Measurements from ENCODE around the gene SH3RF1. TPM values are rescaled to one million over a fixed set of nuclear protein-coding genes. Genes with fewer than 3 reads are reported as not detected.

The SH3RF1 gene
- total RNA-seq, 2 donors from 2014 or later: 37.6 to 68.8 TPM

DNA sequence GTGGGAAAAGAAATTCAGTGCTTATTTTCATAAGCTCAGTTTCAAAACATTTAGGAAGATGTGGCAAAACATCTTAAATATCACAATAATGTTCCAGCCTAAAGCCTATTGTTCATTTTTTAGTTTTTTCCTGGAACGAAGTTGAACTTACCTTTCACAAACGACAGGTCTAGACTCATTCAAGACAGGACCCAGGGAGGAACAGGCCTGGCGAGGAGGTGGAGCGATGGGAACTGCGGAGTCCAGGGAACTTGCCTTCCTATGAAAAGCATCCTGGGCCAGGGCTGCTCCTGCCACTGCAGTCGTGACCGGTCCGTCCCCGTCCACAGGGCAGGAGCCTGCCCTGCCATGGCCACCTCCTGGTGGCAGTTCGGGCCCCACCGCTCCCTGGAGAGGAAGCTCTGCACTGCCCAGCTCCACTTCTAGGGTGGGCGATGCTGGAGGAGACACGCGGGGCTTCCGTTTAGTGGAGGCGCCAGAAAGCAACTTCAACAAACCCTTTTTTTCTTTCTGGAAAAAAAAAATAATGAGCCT lies 164.0 kb downstream of the SH3RF1 start:
- Mint-ChIP-seq H3K4me3 (no peak overlapping the region), H3K36me3 (ENCODE audit: low read depth) (peaks cover 44% of the 10 kb centered on the region), H3K9me3 (no peaks in the 10 kb centered on the region), H3K4me1 (peaks cover 13% of the 10 kb centered on the region), H3K27me3 (ENCODE audit: insufficient read depth) (no peaks in the 10 kb centered on the region), H3K27ac (no peak overlapping the region)
- DNase-seq: peak; percentile 40
- Histone ChIP-seq H3K4me1 (ENCODE audit: control insufficient read depth, insufficient read depth, low read length) (peaks cover 4% of the 10 kb centered on the region), H3K9ac (ENCODE audit: extremely low read depth, low read length, poor library complexity, severe bottlenecking) (no peak overlapping the region), H3K27me3 (ENCODE audit: control insufficient read depth, insufficient read depth, low read length, poor library complexity, severe bottlenecking) (no peaks in the 10 kb centered on the region), H3K27ac (ENCODE audit: low read depth, low read length) (no peak overlapping the region), H3K36me3 (ENCODE audit: control insufficient read depth, insufficient read depth, low read length) (peaks cover 80% of the 10 kb centered on the region), H3K4me3 (ENCODE audit: low read length) (no peak overlapping the region), H3K9me3 (ENCODE audit: control insufficient read depth, low read length) (no peaks in the 10 kb centered on the region)
- WGBS, 2 experiments (ENCODE audit: insufficient coverage in 1 of 2, insufficient read length in 1 of 2): 95 to 96% methylated on average over 10 to 16 of the region's 16 CpGs
- TF ChIP-seq, protein P1, sequence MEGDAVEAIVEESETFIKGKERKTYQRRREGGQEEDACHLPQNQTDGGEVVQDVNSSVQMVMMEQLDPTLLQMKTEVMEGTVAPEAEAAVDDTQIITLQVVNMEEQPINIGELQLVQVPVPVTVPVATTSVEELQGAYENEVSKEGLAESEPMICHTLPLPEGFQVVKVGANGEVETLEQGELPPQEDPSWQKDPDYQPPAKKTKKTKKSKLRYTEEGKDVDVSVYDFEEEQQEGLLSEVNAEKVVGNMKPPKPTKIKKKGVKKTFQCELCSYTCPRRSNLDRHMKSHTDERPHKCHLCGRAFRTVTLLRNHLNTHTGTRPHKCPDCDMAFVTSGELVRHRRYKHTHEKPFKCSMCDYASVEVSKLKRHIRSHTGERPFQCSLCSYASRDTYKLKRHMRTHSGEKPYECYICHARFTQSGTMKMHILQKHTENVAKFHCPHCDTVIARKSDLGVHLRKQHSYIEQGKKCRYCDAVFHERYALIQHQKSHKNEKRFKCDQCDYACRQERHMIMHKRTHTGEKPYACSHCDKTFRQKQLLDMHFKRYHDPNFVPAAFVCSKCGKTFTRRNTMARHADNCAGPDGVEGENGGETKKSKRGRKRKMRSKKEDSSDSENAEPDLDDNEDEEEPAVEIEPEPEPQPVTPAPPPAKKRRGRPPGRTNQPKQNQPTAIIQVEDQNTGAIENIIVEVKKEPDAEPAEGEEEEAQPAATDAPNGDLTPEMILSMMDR (conservative IDR thresholded peaks at IDR 0.05): no peak

DNA sequence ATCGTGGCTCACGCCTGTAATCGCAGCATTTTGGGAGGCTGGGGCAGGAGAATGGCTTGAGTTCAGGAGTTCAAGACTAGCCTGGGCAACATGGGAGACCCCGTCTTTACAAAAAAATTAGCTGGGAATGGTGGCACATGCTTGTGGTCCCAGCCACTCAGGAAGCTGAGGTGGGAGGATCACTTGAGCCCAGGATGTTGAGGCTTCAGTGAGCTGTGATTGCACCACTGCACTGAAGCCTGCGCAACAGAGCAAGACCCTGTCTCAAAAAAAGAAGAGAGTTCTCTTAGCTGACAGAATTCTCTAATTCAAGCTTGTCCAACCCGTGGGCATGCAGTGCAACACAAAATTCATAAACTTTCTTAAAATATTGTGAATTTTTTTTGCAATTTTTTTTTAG lies 165.1 kb downstream of the SH3RF1 start:
- WGBS, 2 experiments (ENCODE audit: insufficient coverage in 1 of 2, insufficient read length in 1 of 2): 94 to 100% methylated on average over 5 of the region's 6 CpGs
- TF ChIP-seq, protein P1 (conservative IDR thresholded peaks at IDR 0.05): no peak
- Mint-ChIP-seq H3K27me3 (ENCODE audit: insufficient read depth) (no peaks in the 10 kb centered on the region), H3K36me3 (ENCODE audit: low read depth) (peaks cover 38% of the 10 kb centered on the region), H3K27ac (no peak overlapping the region), H3K4me3 (no peak overlapping the region), H3K9me3 (no peaks in the 10 kb centered on the region), H3K4me1 (peaks cover 23% of the 10 kb centered on the region)
- H3K27me3 ChIP-seq (ENCODE audit: control insufficient read depth, insufficient read depth, low read length, poor library complexity, severe bottlenecking): no peaks in the 10 kb centered on the region
- peaks cover 70% of the 10 kb centered on the region for H3K36me3 ChIP-seq (ENCODE audit: control insufficient read depth, insufficient read depth, low read length)
- H3K4me3 ChIP-seq (ENCODE audit: low read length): no peak overlapping the region
- H3K9ac ChIP-seq (ENCODE audit: extremely low read depth, low read length, poor library complexity, severe bottlenecking): no peak overlapping the region
- no peaks in the 10 kb centered on the region for H3K9me3 ChIP-seq (ENCODE audit: control insufficient read depth, low read length)
- peaks cover 12% of the 10 kb centered on the region for H3K4me1 ChIP-seq (ENCODE audit: control insufficient read depth, insufficient read depth, low read length)
- no peak overlapping the region for H3K27ac ChIP-seq (ENCODE audit: low read depth, low read length)
- DNase-seq: no peak

DNA sequence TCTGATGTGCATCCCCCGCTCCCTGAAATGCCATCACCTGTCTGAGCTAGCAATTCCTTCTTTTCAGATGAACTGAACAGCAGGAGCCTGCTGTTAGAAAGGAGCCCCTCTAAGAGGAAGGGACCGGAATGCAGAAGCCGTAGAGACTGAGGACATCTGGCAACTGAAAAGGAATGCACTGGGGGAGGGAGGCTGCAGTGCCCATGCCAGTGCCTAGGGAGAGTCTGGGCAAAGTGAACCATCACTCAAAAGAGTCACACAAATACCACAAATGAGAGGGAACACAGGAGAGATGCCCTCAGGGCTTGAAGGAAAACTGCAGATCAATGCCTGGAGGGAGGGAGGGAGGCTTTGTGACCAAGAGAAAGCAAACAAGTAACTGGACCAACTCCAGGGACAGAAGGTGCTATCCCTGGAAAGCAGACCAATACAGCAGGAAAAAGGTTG lies 166.8 kb downstream of the SH3RF1 start:
- Histone ChIP-seq H3K27ac (ENCODE audit: low read depth, low read length) (no peak overlapping the region), H3K36me3 (ENCODE audit: control insufficient read depth, insufficient read depth, low read length) (peaks cover 66% of the 10 kb centered on the region), H3K4me1 (ENCODE audit: control insufficient read depth, insufficient read depth, low read length) (peaks cover 17% of the 10 kb centered on the region), H3K4me3 (ENCODE audit: low read length) (no peak overlapping the region), H3K9me3 (ENCODE audit: control insufficient read depth, low read length) (no peaks in the 10 kb centered on the region), H3K9ac (ENCODE audit: extremely low read depth, low read length, poor library complexity, severe bottlenecking) (no peak overlapping the region), H3K27me3 (ENCODE audit: control insufficient read depth, insufficient read depth, low read length, poor library complexity, severe bottlenecking) (no peaks in the 10 kb centered on the region)
- DNase-seq: peak; percentile 64
- Mint-ChIP-seq H3K4me3 (no peak overlapping the region), H3K36me3 (ENCODE audit: low read depth) (peaks cover 33% of the 10 kb centered on the region), H3K4me1 (peaks cover 33% of the 10 kb centered on the region), H3K27ac (peak overlapping the region; percentile 32), H3K9me3 (no peaks in the 10 kb centered on the region), H3K27me3 (ENCODE audit: insufficient read depth) (no peaks in the 10 kb centered on the region)
- TF ChIP-seq, protein P1 (conservative IDR thresholded peaks at IDR 0.05): no peak
- 71 to 75% methylated on average over 1 to 3 of the region's 3 CpGs for WGBS, 2 experiments (ENCODE audit: insufficient coverage in 1 of 2, insufficient read length in 1 of 2)

All from endodermal cell (in vitro differentiated cells).